ENCODE data around the gene CAPZA3.

The CAPZA3 gene

DNA sequence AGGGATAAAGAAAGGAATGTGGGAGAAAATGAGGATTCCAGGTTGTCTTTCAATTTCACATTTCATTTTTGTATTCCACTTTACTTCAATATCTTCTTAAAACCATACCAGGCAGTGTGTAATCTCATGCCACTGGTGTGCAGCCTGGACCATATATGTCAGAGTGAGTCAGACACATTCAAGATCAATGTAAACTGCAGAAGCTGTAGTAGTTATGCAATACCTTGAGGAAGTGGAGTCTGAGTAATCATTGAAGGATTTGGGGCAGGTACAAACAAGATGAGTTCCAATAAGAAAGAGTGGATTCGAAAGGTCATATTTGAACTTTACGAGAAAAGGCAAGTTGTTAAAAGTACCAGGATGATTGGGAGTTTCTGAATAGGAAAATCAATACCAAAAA is 14.2 kb upstream of the CAPZA3 start:
- TF ChIP-seq CTCF (conservative IDR thresholded peaks at IDR 0.05; ENCODE audit: low read depth, low read length) = no peak
- peak; percentile 40 for DNase-seq (ENCODE audit: low read depth)
- H3K4me3 ChIP-seq (ENCODE audit: low read length) = no peak overlapping the region

DNA sequence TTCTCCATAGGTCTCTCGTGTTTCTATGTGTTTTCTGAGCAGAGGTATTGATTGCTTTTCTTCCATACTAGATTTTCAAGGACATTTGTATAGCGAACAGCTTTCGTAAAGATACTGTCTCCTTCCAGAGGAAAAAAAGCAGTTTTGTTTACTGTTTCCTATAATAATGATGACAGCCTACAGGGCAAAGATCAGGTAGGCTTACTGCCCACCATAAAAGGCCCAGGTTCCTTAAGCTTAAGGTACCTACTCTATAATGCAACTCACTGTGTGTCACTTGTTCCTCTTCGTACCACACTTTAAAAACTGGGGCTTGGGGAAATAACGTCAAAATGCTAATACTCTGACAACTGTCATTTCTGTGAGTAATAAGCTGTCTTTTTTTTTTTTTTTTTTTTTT is 6.8 kb upstream of the CAPZA3 start:
- no peak for TF ChIP-seq CTCF (conservative IDR thresholded peaks at IDR 0.05; ENCODE audit: low read depth, low read length)
- DNase-seq (ENCODE audit: low read depth) = no peak
- no peak overlapping the region for H3K4me3 ChIP-seq (ENCODE audit: low read length)

- DNase-seq (ENCODE audit: low read depth) = peak; percentile 89
- H3K4me3 ChIP-seq (ENCODE audit: low read length) = no peak overlapping the region
- no peak for TF ChIP-seq CTCF (conservative IDR thresholded peaks at IDR 0.05; ENCODE audit: low read depth, low read length)
These were observed 10.0 kb downstream of the CAPZA3 start for GRCh38 chr12:18747895-18748294.

GRCh38 chr12:18749386-18749957 is 11.6 kb downstream of the CAPZA3 start:
- H3K4me3 ChIP-seq (ENCODE audit: low read length) = no peak overlapping the region
- no peak for TF ChIP-seq CTCF (conservative IDR thresholded peaks at IDR 0.05; ENCODE audit: low read depth, low read length)
- DNase-seq (ENCODE audit: low read depth) = no peak

- DNase-seq (ENCODE audit: low read depth) = peak; percentile 38
- no peak for TF ChIP-seq CTCF (conservative IDR thresholded peaks at IDR 0.05; ENCODE audit: low read depth, low read length)
- no peak overlapping the region for H3K4me3 ChIP-seq (ENCODE audit: low read length)
These were observed 12.2 kb downstream of the CAPZA3 start for GRCh38 chr12:18750085-18750484.

GRCh38 chr12:18751866-18752265 is 13.9 kb downstream of the CAPZA3 start:
- no peak for TF ChIP-seq CTCF (conservative IDR thresholded peaks at IDR 0.05; ENCODE audit: low read depth, low read length)
- no peak overlapping the region for H3K4me3 ChIP-seq (ENCODE audit: low read length)
- no peak for DNase-seq (ENCODE audit: low read depth)

GRCh38 chr12:18752280-18752920 is 14.5 kb downstream of the CAPZA3 start:
- DNase-seq (ENCODE audit: low read depth) = peak; percentile 45
- TF ChIP-seq CTCF (conservative IDR thresholded peaks at IDR 0.05; ENCODE audit: low read depth, low read length) = no peak
- no peak overlapping the region for H3K4me3 ChIP-seq (ENCODE audit: low read length)
